Activated CD4-positive, alpha-beta T cell treated with anti-CD3 and anti-CD28 coated beads, Interleukin-2, amount 10 ng/mL, durations not matched to agents 24 days and 14 days (primary cell): ENCODE measurements around the gene PALLD. TPM values are rescaled to one million over a fixed set of nuclear protein-coding genes. Genes with fewer than 3 reads are reported as not detected.
"Not testable (repeated sequence)": the region's sequence is repeated elsewhere in the genome, so short reads cannot be mapped to it uniquely, and the experiment has no call there.

Source experiments
- DNase-seq: peaks from one replicate; pipeline ENCODE4 v3.0.0; 2022
- H3K27ac Mint-ChIP-seq: one replicate; pipeline ENCODE4 v1.8.0; 2022; ENCODE audit warnings: mild to moderate bottlenecking, mixed read lengths
- H3K27me3 Mint-ChIP-seq: one replicate; pipeline ENCODE4 v1.8.0; 2022; ENCODE audit warnings: mixed read lengths
- H3K36me3 Mint-ChIP-seq: one replicate; pipeline ENCODE4 v1.8.0; 2022; ENCODE audit warnings: low read depth, mild to moderate bottlenecking, mixed read lengths
- H3K4me1 Mint-ChIP-seq: one replicate; pipeline ENCODE4 v1.8.0; 2021; ENCODE audit warnings: mixed read lengths
- H3K4me3 Mint-ChIP-seq: one replicate; pipeline ENCODE4 v1.8.0; 2022; ENCODE audit warnings: mild to moderate bottlenecking, moderate library complexity, mixed read lengths
- H3K9me3 Mint-ChIP-seq: one replicate; pipeline ENCODE4 v1.8.0; 2021; ENCODE audit warnings: mixed read lengths
- intact Hi-C: fragments of 100-400 bp; cut with micrococcal nuclease; formaldehyde crosslinking; loops from one replicate; pipeline ENCODE4 v1.15.1; 2023
- total RNA-seq: library from RNA; stranded (reverse); gene quantifications from 2 replicates; pipeline ENCODE4 v1.2.3, GENCODE V29; 2022

The PALLD gene
- total RNA-seq, 1 donor from 2014 or later: 34.3 TPM

- no peaks in the 10 kb centered on the region for H3K36me3 Mint-ChIP-seq
- no peak overlapping the region for H3K4me3 Mint-ChIP-seq
These were observed 198.4 kb downstream of the PALLD start for GRCh38 chr4:168695288-168695687.

GRCh38 chr4:168696280-168696679, 199.4 kb downstream of the PALLD start:
- no peak overlapping the region for H3K4me3 Mint-ChIP-seq
- H3K27me3 Mint-ChIP-seq: peaks cover 29% of the 10 kb centered on the region
- intact Hi-C loops: no loop called here
- no peaks in the 10 kb centered on the region for H3K36me3 Mint-ChIP-seq
- no peaks in the 10 kb centered on the region for H3K4me1 Mint-ChIP-seq
- H3K27ac Mint-ChIP-seq: no peak overlapping the region
- no peak for DNase-seq
- H3K9me3 Mint-ChIP-seq: no peaks in the 10 kb centered on the region

More at GRCh38 chr4:168695288-168695687, 198.4 kb downstream of the PALLD start:
- Mint-ChIP-seq H3K27me3 (peaks cover 32% of the 10 kb centered on the region), H3K4me1 (no peaks in the 10 kb centered on the region), H3K27ac (no peak overlapping the region), H3K9me3 (no peaks in the 10 kb centered on the region)
- DNase-seq: no peak
- intact Hi-C loops: no loop called here

GRCh38 chr4:168696826-168697225, 200.0 kb downstream of the PALLD start:
- Mint-ChIP-seq H3K36me3 (no peaks in the 10 kb centered on the region), H3K9me3 (no peaks in the 10 kb centered on the region), H3K4me1 (no peaks in the 10 kb centered on the region), H3K27ac (no peak overlapping the region), H3K4me3 (no peak overlapping the region), H3K27me3 (peaks cover 29% of the 10 kb centered on the region)
- no peak for DNase-seq
- intact Hi-C loops: no loop called here

- intact Hi-C loops: no loop called here
- H3K36me3 Mint-ChIP-seq: no peaks in the 10 kb centered on the region
- no peak for DNase-seq
- peaks cover 15% of the 10 kb centered on the region for H3K27me3 Mint-ChIP-seq
- H3K4me3 Mint-ChIP-seq: no peak overlapping the region
- no peaks in the 10 kb centered on the region for H3K4me1 Mint-ChIP-seq
- H3K27ac Mint-ChIP-seq: no peak overlapping the region
- no peaks in the 10 kb centered on the region for H3K9me3 Mint-ChIP-seq
These were observed 202.5 kb downstream of the PALLD start for GRCh38 chr4:168699224-168699878.

GRCh38 chr4:168701061-168701460, 204.2 kb downstream of the PALLD start:
- Mint-ChIP-seq H3K27me3 (peaks cover 13% of the 10 kb centered on the region), H3K36me3 (no peaks in the 10 kb centered on the region), H3K9me3 (no peaks in the 10 kb centered on the region), H3K4me3 (no peak overlapping the region), H3K27ac (no peak overlapping the region), H3K4me1 (no peaks in the 10 kb centered on the region)
- intact Hi-C loops: no loop called here
- no peak for DNase-seq

GRCh38 chr4:168702581-168703087, 205.8 kb downstream of the PALLD start:
- DNase-seq, H3K27ac Mint-ChIP-seq, H3K4me3 Mint-ChIP-seq, H3K27me3 Mint-ChIP-seq, H3K4me1 Mint-ChIP-seq, H3K36me3 Mint-ChIP-seq, H3K9me3 Mint-ChIP-seq, intact Hi-C loops: not testable (repeated sequence)

- intact Hi-C loops: no loop called here
- Mint-ChIP-seq H3K27me3 (peaks cover 6% of the 10 kb centered on the region), H3K27ac (no peak overlapping the region), H3K9me3 (no peaks in the 10 kb centered on the region), H3K4me3 (no peak overlapping the region), H3K36me3 (no peaks in the 10 kb centered on the region), H3K4me1 (no peaks in the 10 kb centered on the region)
- DNase-seq: no peak
These were observed 208.3 kb downstream of the PALLD start for GRCh38 chr4:168705121-168705520.

GRCh38 chr4:168707205-168707604, 210.4 kb downstream of the PALLD start:
- peaks cover 6% of the 10 kb centered on the region for H3K27me3 Mint-ChIP-seq
- H3K27ac Mint-ChIP-seq: no peak overlapping the region
- no peak overlapping the region for H3K4me3 Mint-ChIP-seq
- intact Hi-C loops: no loop called here
- no peak for DNase-seq
- H3K4me1 Mint-ChIP-seq: peaks cover 9% of the 10 kb centered on the region
- no peaks in the 10 kb centered on the region for H3K9me3 Mint-ChIP-seq
- H3K36me3 Mint-ChIP-seq: no peaks in the 10 kb centered on the region

- DNase-seq: no peak
- H3K27me3 Mint-ChIP-seq: peaks cover 6% of the 10 kb centered on the region
- H3K4me3 Mint-ChIP-seq: no peak overlapping the region
- intact Hi-C loops: no loop called here
- no peaks in the 10 kb centered on the region for H3K9me3 Mint-ChIP-seq
- H3K4me1 Mint-ChIP-seq: peaks cover 11% of the 10 kb centered on the region
- no peak overlapping the region for H3K27ac Mint-ChIP-seq
- no peaks in the 10 kb centered on the region for H3K36me3 Mint-ChIP-seq
These were observed 211.3 kb downstream of the PALLD start for GRCh38 chr4:168708108-168708507.

GRCh38 chr4:168710353-168710946, 213.6 kb downstream of the PALLD start:
- DNase-seq: peak; percentile 61
- intact Hi-C loops: loop anchor here (1.0 to 10.0 kb wide), 5 partner anchors 13 to 206 kb away; no protein-coding TSS in a partner anchor
- no peak overlapping the region for H3K4me3 Mint-ChIP-seq
- H3K9me3 Mint-ChIP-seq: no peaks in the 10 kb centered on the region
- peaks cover 6% of the 10 kb centered on the region for H3K27me3 Mint-ChIP-seq
- H3K36me3 Mint-ChIP-seq: no peaks in the 10 kb centered on the region
- H3K27ac Mint-ChIP-seq: no peak overlapping the region
- H3K4me1 Mint-ChIP-seq: peaks cover 11% of the 10 kb centered on the region

- H3K27me3 Mint-ChIP-seq: peaks cover 3% of the 10 kb centered on the region
- no peaks in the 10 kb centered on the region for H3K36me3 Mint-ChIP-seq
- no peak overlapping the region for H3K4me3 Mint-ChIP-seq
- peak overlapping the region; percentile 60 for H3K27ac Mint-ChIP-seq
- H3K4me1 Mint-ChIP-seq: peaks cover 11% of the 10 kb centered on the region
- intact Hi-C loops: loop anchor here (2.0 to 10.0 kb wide), 4 partner anchors 121 to 205 kb away; no protein-coding TSS in a partner anchor
- no peak for DNase-seq
- no peaks in the 10 kb centered on the region for H3K9me3 Mint-ChIP-seq
These were observed 214.6 kb downstream of the PALLD start for GRCh38 chr4:168711197-168712140.

- Mint-ChIP-seq H3K27ac (no peak overlapping the region), H3K4me3 (no peak overlapping the region)
- intact Hi-C loops: loop anchor here (5.0 to 10.0 kb wide), 3 partner anchors 120 to 198 kb away; no protein-coding TSS in a partner anchor
These were observed 215.6 kb downstream of the PALLD start for GRCh38 chr4:168712316-168712890.

GRCh38 chr4:168713253-168713652, 216.4 kb downstream of the PALLD start:
- Mint-ChIP-seq H3K36me3 (no peaks in the 10 kb centered on the region), H3K4me3 (no peak overlapping the region), H3K27me3 (no peaks in the 10 kb centered on the region), H3K9me3 (no peaks in the 10 kb centered on the region), H3K4me1 (peaks cover 11% of the 10 kb centered on the region), H3K27ac (no peak overlapping the region)
- DNase-seq: no peak
- intact Hi-C loops: loop anchor here (5.0 to 10.0 kb wide), 3 partner anchors 119 to 198 kb away; no protein-coding TSS in a partner anchor

More at GRCh38 chr4:168712316-168712890, 215.6 kb downstream of the PALLD start:
- no peak for DNase-seq
- no peaks in the 10 kb centered on the region for H3K9me3 Mint-ChIP-seq
- H3K27me3 Mint-ChIP-seq: peaks cover under 1% of the 10 kb centered on the region
- peaks cover 11% of the 10 kb centered on the region for H3K4me1 Mint-ChIP-seq
- no peaks in the 10 kb centered on the region for H3K36me3 Mint-ChIP-seq
